SK-N-SH treated with all-trans-retinoic acid at 6 μM for 48 hours (cell line): ENCODE data around the gene EP400.
"Not testable (repeated sequence)": the region's sequence is repeated elsewhere in the genome, so short reads cannot be mapped to it uniquely, and the experiment has no call there.

ENCODE experiments used
- ATAC-seq: fragments of 200-7000 bp; cut with Tn5 transposase; 3 replicates; pipeline ENCODE4 v1.9.1; 2020; ENCODE audit warnings: mild to moderate bottlenecking, moderate library complexity
- ARNTL ChIP-seq: fragments of 450-650 bp; formaldehyde crosslinking; IDR thresholded peaks from 2 replicates; pipeline ENCODE4 v1.5.0; 2020; ENCODE audit warnings: low read depth, mild to moderate bottlenecking, moderate library complexity, borderline replicate concordance
- BACH2 ChIP-seq: fragments of 250-450 bp; sonication (Bioruptor Pico); IDR thresholded peaks from 2 replicates; pipeline ENCODE4 v1.9.0; 2021; ENCODE audit warnings: mild to moderate bottlenecking, borderline replicate concordance
- CSDC2 ChIP-seq: fragments of 250-450 bp; sonication (Bioruptor Pico); IDR thresholded peaks from 2 replicates; pipeline ENCODE4 v1.5.0; 2020; ENCODE audit warnings: mild to moderate bottlenecking, moderate library complexity
- GLIS3 ChIP-seq: fragments of 250-450 bp; sonication (Bioruptor Pico); IDR thresholded peaks from 2 replicates; pipeline ENCODE4 v1.5.0; 2020; ENCODE audit warnings: mild to moderate bottlenecking, moderate library complexity
- ISL1 ChIP-seq: fragments of 250-450 bp; sonication (Bioruptor Pico); IDR thresholded peaks from 2 replicates; pipeline ENCODE4 v2.1.2; 2022; ENCODE audit warnings: mild to moderate bottlenecking, moderate library complexity
- OSR1 ChIP-seq: fragments of 250-450 bp; sonication (Bioruptor Pico); IDR thresholded peaks from 2 replicates; pipeline ENCODE4 v1.8.0; 2022; ENCODE audit warnings: moderate library complexity, mild to moderate bottlenecking, inconsistent platforms
- PPARA ChIP-seq: fragments of 250-450 bp; sonication (Bioruptor Pico); IDR thresholded peaks from 2 replicates; pipeline ENCODE4 v1.5.0; 2020; ENCODE audit warnings: mild to moderate bottlenecking, borderline replicate concordance
- RARB ChIP-seq: fragments of 250-450 bp; sonication (Bioruptor Pico); IDR thresholded peaks from 2 replicates; pipeline ENCODE4 v1.8.0; 2021; ENCODE audit warnings: mild to moderate bottlenecking, moderate library complexity
- TCF4 ChIP-seq: fragments of 250-450 bp; sonication (Bioruptor Pico); IDR thresholded peaks from 2 replicates; pipeline ENCODE4 v1.8.0; 2021; ENCODE audit warnings: mild to moderate bottlenecking, moderate library complexity, borderline replicate concordance
- TOX ChIP-seq: fragments of 250-450 bp; sonication (Bioruptor Pico); IDR thresholded peaks from 2 replicates; pipeline ENCODE4 v1.8.0; 2021; ENCODE audit warnings: mild to moderate bottlenecking, moderate library complexity, borderline replicate concordance
- ZC3H10 ChIP-seq: fragments of 250-450 bp; sonication (Bioruptor Pico); IDR thresholded peaks from 2 replicates; pipeline ENCODE4 v1.5.1; 2021; ENCODE audit warnings: mild to moderate bottlenecking, moderate library complexity
- ZFP3 ChIP-seq: fragments of 250-450 bp; sonication (Bioruptor Pico); IDR thresholded peaks from 2 replicates; pipeline ENCODE4 v1.5.0; 2020; ENCODE audit warnings: mild to moderate bottlenecking, moderate library complexity
- ZFP30 ChIP-seq: fragments of 450-650 bp; formaldehyde crosslinking; IDR thresholded peaks from 2 replicates; pipeline ENCODE4 v1.5.0; 2022; ENCODE audit warnings: mild to moderate bottlenecking, moderate library complexity
- ZNF565 ChIP-seq: fragments of 450-650 bp; formaldehyde crosslinking; conservative IDR thresholded peaks from 2 replicates; pipeline ENCODE4 v1.5.0; 2020; ENCODE audit warnings: low read depth, mild to moderate bottlenecking, moderate library complexity
- ZNF70 ChIP-seq: fragments of 450-650 bp; formaldehyde crosslinking; IDR thresholded peaks from 2 replicates; pipeline ENCODE4 v1.5.0; 2020; ENCODE audit warnings: mild to moderate bottlenecking, moderate library complexity
- ZNF8 ChIP-seq: fragments of 450-650 bp; formaldehyde crosslinking; IDR thresholded peaks from 2 replicates; pipeline ENCODE4 v1.5.0; 2020; ENCODE audit warnings: mild to moderate bottlenecking, moderate library complexity
- TF ChIP-seq, protein P1 (sequence below): fragments of 250-450 bp; sonication (Bioruptor Pico); IDR thresholded peaks from 2 replicates; pipeline ENCODE4 v1.5.0; 2020; ENCODE audit warnings: mild to moderate bottlenecking, moderate library complexity
- TF ChIP-seq, protein P2 (sequence below): fragments of 250-450 bp; sonication (Bioruptor Pico); IDR thresholded peaks from 2 replicates; pipeline ENCODE4 v1.8.0; 2020; ENCODE audit warnings: mild to moderate bottlenecking, moderate library complexity, borderline replicate concordance
- TF ChIP-seq, protein P3 (sequence below): fragments of 250-450 bp; sonication (Bioruptor Pico); IDR thresholded peaks from 2 replicates; pipeline ENCODE4 v1.5.1; 2020; ENCODE audit warnings: low read depth, mild to moderate bottlenecking, moderate library complexity
- TF ChIP-seq, protein P4 (sequence below): fragments of 250-450 bp; sonication (Bioruptor Pico); IDR thresholded peaks from 2 replicates; pipeline ENCODE4 v1.5.1; 2021; ENCODE audit warnings: mild to moderate bottlenecking, moderate library complexity

Gene EP400

DNA sequence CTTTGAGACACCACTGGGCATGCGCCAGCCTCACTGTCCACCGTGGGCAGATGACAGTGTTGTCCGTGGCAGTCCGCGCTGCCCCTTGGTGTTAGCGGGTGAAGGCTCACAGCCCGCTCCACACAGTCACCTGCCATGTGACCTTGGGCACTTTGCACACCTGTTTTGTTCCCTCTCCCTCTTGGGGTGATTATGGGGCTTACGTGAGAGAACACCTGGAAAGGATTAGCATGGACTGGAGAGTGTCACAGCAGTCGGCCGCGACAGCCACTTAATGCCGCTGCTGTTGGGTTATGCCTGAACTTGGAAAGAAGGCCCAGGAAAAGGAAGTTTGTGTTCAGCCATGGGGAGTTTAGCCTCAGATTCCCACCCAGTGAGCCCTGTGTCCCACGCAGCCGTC, 100.1 kb downstream of the EP400 start (continued):
- TF ChIP-seq, protein P1, sequence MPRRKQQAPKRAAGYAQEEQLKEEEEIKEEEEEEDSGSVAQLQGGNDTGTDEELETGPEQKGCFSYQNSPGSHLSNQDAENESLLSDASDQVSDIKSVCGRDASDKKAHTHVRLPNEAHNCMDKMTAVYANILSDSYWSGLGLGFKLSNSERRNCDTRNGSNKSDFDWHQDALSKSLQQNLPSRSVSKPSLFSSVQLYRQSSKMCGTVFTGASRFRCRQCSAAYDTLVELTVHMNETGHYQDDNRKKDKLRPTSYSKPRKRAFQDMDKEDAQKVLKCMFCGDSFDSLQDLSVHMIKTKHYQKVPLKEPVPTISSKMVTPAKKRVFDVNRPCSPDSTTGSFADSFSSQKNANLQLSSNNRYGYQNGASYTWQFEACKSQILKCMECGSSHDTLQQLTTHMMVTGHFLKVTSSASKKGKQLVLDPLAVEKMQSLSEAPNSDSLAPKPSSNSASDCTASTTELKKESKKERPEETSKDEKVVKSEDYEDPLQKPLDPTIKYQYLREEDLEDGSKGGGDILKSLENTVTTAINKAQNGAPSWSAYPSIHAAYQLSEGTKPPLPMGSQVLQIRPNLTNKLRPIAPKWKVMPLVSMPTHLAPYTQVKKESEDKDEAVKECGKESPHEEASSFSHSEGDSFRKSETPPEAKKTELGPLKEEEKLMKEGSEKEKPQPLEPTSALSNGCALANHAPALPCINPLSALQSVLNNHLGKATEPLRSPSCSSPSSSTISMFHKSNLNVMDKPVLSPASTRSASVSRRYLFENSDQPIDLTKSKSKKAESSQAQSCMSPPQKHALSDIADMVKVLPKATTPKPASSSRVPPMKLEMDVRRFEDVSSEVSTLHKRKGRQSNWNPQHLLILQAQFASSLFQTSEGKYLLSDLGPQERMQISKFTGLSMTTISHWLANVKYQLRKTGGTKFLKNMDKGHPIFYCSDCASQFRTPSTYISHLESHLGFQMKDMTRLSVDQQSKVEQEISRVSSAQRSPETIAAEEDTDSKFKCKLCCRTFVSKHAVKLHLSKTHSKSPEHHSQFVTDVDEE (CRISPR knock-in tag) = no peak
- TF ChIP-seq ZNF70 (CRISPR knock-in tag) (no peak), ZNF8 (CRISPR knock-in tag) (no peak)

DNA sequence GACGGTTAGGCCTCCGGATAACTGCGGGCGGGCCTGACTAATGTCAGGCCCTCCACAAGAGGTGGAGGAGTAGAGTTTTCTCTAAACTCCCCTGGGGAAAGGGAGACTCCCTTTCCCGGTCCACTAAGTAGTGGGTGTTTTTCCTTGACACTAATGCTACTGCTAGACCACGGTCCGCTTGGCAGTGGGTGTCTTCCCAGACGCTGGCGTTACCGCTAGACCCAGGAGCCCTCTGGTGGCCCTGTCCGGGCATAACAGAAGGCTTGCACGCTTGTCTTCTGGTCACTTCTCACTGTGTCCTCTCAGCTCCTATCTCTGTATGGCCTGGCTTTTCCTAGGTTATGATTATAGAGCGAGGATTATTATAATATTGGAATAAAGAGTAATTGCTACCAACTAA, 102.0 kb downstream of the EP400 start:
- not testable (repeated sequence) for ATAC-seq

DNA sequence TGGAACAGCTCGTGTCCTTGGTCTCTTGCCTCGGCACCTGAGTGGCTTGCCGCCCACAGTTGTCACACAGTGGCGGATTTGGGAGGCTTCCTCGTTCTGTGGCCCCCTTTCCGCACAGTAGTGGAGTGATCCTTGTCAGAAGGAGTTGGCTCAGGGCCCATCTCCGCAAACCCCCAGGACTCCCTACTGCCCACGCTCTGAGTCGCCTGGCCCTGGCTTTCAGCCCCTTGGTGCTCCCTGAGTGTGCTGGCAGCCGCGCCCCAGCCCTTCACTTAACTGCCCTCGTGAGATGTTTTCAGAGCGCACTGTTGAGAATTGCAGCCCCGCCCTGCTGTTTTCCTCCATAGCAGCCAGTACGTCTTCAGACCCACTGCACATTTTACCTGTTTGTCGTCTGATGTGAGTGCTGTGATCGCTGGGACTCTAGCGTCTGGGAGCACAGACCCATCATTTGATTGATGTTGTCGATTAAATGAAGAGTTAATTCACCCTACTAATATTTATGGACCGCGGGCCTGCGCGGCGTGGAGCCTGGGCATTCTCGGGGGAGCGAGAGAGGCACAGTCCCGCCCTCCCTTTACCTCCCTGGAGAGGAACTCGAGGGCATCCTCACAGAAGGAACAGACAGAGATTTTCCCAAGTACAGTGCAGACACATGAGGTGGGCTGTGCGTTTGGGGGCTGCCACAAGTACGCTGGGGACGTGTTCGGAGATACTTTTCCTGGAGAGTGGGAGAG, 102.6 kb downstream of the EP400 start:
- no peak for ATAC-seq
- TF ChIP-seq OSR1 (CRISPR knock-in tag) (no peak), ZFP3 (CRISPR knock-in tag) (no peak), GLIS3 (no peak), ZNF565 (CRISPR knock-in tag) (no peak), CSDC2 (CRISPR knock-in tag) (no peak), TOX (CRISPR knock-in tag) (no peak), ZC3H10 (CRISPR knock-in tag) (no peak), ISL1 (CRISPR knock-in tag) (no peak), TCF4 (CRISPR knock-in tag) (no peak), PPARA (CRISPR knock-in tag) (no peak), RARB (no peak), BACH2 (no peak), ZNF8 (CRISPR knock-in tag) (no peak), ZFP30 (CRISPR knock-in tag) (no peak), ARNTL (CRISPR knock-in tag) (no peak)
- TF ChIP-seq, protein P2, sequence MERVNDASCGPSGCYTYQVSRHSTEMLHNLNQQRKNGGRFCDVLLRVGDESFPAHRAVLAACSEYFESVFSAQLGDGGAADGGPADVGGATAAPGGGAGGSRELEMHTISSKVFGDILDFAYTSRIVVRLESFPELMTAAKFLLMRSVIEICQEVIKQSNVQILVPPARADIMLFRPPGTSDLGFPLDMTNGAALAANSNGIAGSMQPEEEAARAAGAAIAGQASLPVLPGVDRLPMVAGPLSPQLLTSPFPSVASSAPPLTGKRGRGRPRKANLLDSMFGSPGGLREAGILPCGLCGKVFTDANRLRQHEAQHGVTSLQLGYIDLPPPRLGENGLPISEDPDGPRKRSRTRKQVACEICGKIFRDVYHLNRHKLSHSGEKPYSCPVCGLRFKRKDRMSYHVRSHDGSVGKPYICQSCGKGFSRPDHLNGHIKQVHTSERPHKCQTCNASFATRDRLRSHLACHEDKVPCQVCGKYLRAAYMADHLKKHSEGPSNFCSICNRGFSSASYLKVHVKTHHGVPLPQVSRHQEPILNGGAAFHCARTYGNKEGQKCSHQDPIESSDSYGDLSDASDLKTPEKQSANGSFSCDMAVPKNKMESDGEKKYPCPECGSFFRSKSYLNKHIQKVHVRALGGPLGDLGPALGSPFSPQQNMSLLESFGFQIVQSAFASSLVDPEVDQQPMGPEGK = no peak
- TF ChIP-seq, protein P3, sequence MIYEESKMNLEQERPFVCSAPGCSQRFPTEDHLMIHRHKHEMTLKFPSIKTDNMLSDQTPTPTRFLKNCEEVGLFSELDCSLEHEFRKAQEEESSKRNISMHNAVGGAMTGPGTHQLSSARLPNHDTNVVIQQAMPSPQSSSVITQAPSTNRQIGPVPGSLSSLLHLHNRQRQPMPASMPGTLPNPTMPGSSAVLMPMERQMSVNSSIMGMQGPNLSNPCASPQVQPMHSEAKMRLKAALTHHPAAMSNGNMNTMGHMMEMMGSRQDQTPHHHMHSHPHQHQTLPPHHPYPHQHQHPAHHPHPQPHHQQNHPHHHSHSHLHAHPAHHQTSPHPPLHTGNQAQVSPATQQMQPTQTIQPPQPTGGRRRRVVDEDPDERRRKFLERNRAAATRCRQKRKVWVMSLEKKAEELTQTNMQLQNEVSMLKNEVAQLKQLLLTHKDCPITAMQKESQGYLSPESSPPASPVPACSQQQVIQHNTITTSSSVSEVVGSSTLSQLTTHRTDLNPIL (CRISPR knock-in tag) = no peak
- TF ChIP-seq, protein P1 (CRISPR knock-in tag) = no peak
- TF ChIP-seq, protein P4, sequence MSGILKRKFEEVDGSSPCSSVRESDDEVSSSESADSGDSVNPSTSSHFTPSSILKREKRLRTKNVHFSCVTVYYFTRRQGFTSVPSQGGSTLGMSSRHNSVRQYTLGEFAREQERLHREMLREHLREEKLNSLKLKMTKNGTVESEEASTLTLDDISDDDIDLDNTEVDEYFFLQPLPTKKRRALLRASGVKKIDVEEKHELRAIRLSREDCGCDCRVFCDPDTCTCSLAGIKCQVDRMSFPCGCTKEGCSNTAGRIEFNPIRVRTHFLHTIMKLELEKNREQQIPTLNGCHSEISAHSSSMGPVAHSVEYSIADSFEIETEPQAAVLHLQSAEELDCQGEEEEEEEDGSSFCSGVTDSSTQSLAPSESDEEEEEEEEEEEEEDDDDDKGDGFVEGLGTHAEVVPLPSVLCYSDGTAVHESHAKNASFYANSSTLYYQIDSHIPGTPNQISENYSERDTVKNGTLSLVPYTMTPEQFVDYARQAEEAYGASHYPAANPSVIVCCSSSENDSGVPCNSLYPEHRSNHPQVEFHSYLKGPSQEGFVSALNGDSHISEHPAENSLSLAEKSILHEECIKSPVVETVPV = no peak
